GM21367 (cell line): ENCODE results near the gene ANO1.

Experiments used
- ATAC-seq: cut with Tn5 transposase; IDR thresholded peaks from one replicate; pipeline ENCODE4 v1.9.1; 2021; ENCODE audit not compliant: unreplicated experiment

ANO1 gene

GRCh38 chr11:70049045-70049444 is 29.1 kb upstream of the ANO1 start:
- no peak for ATAC-seq

GRCh38 chr11:70050243-70050642 is 27.9 kb upstream of the ANO1 start:
- no peak for ATAC-seq

GRCh38 chr11:70054004-70054403 is 24.1 kb upstream of the ANO1 start:
- ATAC-seq: no peak

- ATAC-seq: no peak
Measured at GRCh38 chr11:70055444-70055843, 22.7 kb upstream of the ANO1 start.

GRCh38 chr11:70057080-70057479 is 21.0 kb upstream of the ANO1 start:
- no peak for ATAC-seq

GRCh38 chr11:70059971-70060370 is 18.1 kb upstream of the ANO1 start:
- ATAC-seq: no peak

GRCh38 chr11:70060611-70061293 is 17.4 kb upstream of the ANO1 start:
- ATAC-seq: no peak

GRCh38 chr11:70061734-70062133 is 16.4 kb upstream of the ANO1 start:
- ATAC-seq: no peak

GRCh38 chr11:70063121-70063520 is 15.0 kb upstream of the ANO1 start:
- ATAC-seq: no peak

- no peak for ATAC-seq
Measured at GRCh38 chr11:70063555-70063954, 14.6 kb upstream of the ANO1 start.

- ATAC-seq: no peak
Measured at GRCh38 chr11:70064008-70064725, 13.9 kb upstream of the ANO1 start.

- no peak for ATAC-seq
Measured at GRCh38 chr11:70064726-70065317, 13.3 kb upstream of the ANO1 start.

GRCh38 chr11:70065318-70066135 is 12.6 kb upstream of the ANO1 start:
- ATAC-seq: no peak

GRCh38 chr11:70066136-70066520 is 12.0 kb upstream of the ANO1 start:
- no peak for ATAC-seq

- no peak for ATAC-seq
Measured at GRCh38 chr11:70066628-70067027, 11.5 kb upstream of the ANO1 start.

- ATAC-seq: no peak
Measured at GRCh38 chr11:70067036-70067435, 11.1 kb upstream of the ANO1 start.

GRCh38 chr11:70067591-70068341 is 10.4 kb upstream of the ANO1 start:
- no peak for ATAC-seq

GRCh38 chr11:70068345-70068744 is 9.8 kb upstream of the ANO1 start:
- no peak for ATAC-seq

- ATAC-seq: no peak
Measured at GRCh38 chr11:70068950-70069349, 9.2 kb upstream of the ANO1 start.

GRCh38 chr11:70070706-70071105 is 7.4 kb upstream of the ANO1 start:
- no peak for ATAC-seq

- no peak for ATAC-seq
Measured at GRCh38 chr11:70071996-70072395, 6.1 kb upstream of the ANO1 start.
